Stimulated activated CD4-positive, alpha-beta T cell treated with anti-CD3 and anti-CD28 coated beads, Interleukin-1b, Interleukin-23, amount 100 ng/mL, for 4 hours (primary cell): ENCODE measurements around the gene ADGRE2.

ENCODE experiments used
- DNase-seq, 2 donors: peaks; one replicate each; pipeline ENCODE4 v3.0.0-alpha.2; 2020; ENCODE audit warnings: low read depth in 2 of 2

ADGRE2 gene

DNA sequence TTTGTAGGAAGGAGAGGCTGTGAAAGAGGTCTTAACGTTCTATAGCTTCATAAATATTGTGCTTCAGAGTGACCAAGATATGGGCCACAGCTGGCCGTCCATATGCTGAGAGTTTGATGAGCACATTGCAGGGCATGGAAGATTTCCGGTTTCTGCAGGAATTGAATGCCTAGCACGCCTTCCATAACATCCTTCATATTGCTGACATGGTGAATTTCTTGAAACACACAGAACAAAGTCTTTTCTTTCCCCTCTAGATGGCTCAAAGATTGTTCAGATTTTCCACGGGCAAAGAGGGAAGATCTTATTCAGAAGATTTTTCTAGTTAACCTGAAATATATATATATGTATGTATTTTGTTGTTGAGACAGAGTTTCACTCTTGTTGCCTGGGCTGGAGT is 42.4 kb downstream of the ADGRE2 start:
- DNase-seq, result no peak

DNA sequence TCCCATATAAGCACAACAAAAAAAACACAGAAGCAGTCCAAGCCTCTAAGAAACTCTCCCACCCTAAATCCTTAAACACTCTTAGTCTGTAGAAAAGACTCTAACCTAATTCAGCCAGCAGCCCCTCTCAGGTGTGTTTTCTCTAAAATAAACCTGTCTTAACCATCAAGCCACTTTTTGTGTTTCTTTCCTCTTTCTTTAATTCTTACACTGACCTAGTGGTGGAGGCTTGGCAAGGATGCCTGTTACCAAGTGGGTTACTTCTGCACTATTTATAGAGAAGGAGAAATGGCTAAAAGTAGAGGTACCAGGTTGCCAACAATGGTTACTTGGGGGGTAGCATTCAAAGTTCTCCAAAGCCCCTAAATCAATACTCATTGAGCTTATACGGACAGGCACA is 44.8 kb downstream of the ADGRE2 start:
- no peak for DNase-seq

DNA sequence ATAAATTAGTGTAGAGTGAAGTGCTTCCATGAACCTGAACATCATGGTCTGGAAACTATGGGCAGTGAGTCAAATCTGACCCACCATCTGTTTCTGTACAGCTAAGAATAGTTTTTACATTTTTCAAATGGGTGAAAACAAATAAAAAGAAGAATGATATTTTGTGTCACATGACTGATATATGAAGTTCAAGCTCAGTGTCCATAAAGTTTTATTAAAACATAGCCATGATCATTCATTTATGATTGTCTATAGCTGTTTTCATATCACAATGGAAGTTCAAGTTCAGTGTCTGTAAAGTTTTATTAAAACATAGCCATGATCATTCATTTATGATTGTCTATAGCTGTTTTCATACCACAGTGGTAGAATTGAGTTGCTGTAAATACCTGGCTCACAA is 45.9 kb downstream of the ADGRE2 start:
- DNase-seq, result no peak

DNA sequence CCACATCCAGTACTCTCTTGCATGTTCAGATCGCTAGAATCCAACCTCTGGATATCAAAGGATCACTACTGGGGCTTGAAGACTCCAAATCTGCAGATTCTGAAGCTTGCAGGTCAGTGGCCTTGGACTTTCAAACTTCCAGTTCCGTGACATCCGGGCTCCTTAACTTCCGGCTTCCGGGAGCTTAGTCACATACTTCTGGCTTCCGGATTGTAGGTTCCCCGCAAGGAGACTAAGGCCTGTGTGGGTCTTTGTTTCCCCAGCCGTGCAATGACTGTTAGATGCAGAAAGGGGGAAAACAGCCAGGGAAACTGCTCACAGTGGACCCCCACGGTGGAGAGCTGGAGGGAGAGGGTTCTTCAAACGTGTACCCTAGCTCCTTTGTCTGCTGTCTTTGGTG is 47.2 kb downstream of the ADGRE2 start:
- no peak for DNase-seq

DNA sequence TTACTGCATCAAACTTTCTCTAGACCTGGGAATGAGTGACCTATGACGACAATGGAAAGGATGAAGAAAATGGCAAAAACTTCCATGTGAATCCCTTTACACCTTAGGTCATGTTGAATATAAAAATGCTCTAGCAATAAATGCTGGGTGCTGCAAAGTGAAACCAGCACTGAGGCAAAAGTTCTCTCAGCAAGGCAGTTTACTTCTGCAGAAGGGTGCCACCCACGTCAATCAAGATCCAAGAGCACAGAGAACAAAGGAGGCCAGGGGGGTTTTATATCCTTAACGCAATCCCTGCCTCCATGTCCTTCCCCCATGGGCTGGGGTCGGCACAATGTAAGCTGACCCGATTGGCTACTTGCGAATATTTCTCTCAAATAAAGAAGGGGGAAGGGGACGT is 49.8 kb downstream of the ADGRE2 start:
- DNase-seq, result no peak

DNA sequence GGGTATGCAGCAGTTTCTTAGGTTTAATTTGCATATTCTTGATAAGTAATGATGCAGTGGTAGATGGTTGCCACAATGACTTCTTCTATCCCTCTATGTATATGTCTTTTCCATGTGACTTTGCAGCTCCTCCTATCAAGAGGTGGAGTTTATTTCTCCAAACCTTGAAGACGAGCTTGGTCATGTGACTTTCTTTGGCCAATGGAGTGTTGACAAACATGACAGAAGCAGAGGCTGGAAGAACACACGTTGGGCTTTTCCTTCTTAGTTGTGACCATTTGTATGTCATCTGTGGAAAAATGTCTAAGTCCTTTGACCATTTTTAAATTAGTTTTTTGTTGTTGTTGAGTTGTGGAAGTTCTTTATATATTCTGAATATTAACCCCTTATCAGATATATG is 56.2 kb downstream of the ADGRE2 start:
- DNase-seq, result no peak

DNA sequence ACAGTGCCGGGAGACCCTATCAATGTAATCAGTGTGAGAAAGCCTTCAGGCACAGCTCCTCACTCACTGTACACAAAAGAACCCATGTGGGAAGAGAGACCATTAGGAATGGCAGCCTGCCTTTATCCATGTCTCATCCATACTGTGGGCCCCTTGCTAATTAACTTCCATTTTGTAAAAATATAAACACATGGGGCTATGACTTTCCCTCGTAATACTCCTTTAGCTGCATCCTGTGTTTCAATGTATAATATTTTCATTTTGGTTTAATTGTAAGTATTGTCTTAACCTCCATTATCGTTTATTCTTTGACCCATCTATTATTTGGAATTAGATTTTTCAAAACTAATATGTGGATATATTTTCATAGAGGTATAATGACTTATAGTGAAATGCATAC is 59.2 kb downstream of the ADGRE2 start:
- DNase-seq, result no peak

DNA sequence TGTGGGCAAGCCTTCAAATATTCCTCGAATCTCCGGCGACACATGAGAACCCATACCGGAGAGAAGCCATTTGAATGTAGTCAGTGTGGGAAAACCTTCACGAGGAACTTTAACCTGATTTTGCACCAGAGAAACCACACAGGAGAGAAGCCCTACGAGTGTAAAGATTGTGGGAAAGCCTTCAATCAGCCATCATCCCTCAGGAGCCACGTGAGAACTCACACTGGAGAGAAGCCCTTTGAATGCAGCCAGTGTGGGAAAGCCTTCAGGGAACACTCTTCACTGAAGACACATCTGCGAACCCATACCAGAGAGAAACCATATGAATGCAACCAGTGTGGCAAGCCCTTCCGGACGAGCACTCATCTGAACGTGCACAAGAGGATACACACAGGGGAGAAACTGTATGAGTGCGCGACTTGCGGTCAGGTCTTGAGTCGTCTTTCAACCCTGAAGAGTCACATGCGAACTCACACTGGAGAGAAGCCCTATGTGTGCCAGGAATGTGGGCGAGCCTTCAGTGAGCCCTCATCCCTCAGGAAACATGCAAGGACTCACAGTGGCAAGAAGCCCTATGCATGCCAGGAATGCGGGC is 59.7 kb downstream of the ADGRE2 start:
- DNase-seq, result no peak

DNA sequence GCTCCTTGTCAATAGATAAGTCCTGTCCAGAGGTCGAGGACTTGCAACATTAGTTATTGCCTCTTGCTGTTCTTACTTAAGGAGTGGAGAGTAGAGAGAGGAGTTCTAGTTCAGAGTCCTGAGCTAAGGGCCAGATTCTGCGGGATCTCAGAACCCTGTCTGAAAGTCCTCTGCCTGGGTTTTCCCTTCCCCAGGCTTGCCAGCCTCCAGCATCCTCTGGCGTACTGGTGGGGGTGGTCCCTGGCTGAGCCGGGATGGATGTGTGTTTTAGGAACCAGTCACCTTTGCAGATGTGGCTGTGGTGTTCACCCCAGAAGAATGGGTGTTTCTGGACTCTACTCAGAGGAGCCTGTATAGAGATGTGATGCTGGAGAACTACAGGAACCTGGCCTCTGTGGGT is 62.5 kb downstream of the ADGRE2 start:
- DNase-seq, result no peak

DNA sequence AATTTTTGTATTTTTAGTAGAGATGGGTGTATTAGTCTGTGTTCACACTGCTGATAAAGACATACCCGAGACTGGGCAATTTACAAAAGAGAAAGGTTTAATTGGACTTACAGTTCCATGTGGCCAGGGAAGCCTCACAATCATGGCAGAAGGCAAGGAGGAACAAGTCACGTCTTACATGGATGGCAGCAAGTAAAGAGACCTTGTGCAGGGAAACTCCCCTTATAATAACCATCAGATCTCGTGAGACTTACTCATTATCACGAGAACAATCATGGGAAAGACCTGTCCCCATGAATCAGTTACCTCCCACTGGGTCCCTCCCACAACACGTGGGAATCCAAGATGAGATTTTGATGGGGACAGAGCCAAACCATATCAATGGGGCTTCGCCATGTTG is 73.9 kb downstream of the ADGRE2 start:
- DNase-seq, result no peak

DNA sequence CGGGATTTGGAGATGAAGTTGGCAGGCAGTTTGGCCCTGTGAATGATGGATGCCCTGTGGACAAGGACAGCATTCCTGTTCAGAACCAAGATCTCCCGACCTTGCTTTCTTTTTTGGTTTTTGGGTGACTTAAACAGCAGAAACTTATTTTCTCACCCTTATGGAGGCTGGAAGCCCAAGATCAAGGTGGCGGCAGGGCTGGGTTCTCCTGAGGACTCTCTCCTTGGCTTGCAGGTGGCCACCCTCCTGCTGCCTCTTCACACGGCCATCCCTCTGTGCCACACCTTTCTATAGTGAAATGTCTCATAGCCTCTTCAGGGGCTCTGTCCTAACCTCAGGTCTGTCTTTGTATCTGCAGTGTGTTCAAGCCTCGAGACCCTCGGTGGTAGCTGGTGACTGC is 74.5 kb downstream of the ADGRE2 start:
- DNase-seq, result no peak

DNA sequence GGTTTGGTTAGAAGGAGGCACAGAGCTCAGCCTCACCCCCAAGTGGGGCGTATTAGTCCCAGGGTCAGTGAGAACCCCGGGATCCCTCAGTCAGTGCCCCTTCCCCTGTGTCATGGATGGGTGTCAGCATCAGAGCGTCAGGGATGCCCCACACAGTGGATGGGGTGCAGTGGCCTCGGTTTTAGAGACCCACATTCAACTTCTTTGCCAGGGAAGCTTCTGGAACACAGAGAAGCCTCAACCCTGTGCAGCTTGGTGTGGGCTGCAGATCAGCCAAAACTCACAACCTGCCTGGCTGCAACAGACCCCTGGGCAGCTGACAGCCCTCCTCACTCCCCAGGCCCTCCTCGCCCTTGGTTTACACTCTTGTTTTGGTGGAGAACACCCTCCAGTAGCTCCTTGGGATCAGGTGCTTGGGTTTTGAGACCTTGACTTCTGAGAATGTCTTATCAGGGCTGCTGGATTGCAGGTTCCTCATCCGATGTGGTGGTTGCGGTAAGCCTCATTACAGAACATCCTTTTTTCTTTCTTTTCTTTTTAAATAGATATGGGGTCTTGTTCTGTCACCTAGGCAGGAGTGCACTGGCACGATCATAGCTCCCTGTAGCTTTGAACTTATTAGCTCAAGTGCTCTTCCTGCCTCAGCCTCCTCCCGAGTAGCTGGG is 77.5 kb downstream of the ADGRE2 start:
- no peak for DNase-seq

DNA sequence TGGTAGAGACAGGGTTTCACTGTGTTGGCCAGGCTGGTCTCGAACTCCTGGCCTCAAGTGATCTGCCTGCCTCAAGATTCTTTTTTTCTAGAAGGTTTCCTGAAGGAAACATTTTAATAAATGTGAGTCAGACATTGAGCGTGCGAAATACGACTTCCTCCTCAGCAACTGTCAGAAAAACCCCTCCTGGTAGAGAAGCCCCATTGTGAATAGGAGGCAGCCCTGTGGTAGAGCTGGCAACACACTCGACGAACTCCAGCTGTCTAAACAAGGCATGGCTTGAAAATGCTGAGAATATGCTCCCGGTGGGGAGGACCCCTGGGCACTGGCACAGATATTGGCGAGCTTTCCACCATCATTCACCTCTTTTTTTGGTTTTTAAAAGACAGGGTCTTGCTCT is 78.7 kb downstream of the ADGRE2 start:
- DNase-seq, result no peak

DNA sequence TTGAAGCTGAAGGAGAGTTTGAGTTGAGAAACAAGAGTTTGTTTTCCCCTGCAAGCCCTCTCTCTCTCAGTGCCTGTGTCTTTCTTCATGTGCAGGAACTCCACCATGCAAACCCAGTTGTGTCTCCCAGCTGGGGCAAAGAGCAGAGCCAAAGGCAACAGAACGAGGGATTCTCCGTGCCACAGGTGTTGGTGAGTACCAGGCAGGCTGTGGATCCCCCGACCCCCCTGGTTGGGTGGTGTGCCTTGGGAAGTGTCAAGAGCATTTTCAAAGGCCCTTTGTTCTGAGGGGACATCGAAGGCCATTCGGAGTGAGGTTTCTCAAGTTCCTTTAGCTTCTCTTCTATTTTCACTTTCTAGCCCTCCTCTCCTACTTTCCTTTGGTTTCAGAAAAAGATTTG is 82.9 kb downstream of the ADGRE2 start:
- DNase-seq, result no peak

DNA sequence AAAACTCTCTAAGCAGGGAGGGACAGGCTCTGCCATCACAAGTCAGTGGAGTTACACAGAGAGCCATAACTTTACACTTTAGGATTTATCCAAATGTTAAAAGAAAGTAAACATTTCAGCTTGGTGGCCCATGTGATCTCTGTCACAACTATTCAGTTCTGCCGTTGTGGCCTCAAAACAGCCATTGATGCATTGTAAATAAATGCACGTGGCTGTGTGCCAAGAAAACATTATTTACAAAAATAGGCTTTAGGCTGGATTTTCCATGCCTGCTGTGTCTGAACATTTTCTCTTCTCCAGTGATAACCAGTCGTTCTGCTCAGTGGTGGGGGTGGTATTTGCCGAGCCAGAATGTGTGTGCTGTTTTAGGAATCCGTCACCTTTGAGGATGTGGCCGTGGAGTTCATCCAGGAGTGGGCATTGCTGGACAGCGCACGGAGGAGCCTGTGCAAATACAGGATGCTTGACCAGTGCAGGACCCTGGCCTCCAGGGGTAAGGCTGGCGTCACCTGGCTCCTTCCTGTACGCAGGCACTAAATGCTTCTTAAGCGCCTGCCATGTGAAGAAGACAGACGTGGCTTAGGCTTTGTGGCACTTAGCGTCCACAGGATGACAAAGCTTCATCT is 83.6 kb downstream of the ADGRE2 start:
- DNase-seq, result no peak

DNA sequence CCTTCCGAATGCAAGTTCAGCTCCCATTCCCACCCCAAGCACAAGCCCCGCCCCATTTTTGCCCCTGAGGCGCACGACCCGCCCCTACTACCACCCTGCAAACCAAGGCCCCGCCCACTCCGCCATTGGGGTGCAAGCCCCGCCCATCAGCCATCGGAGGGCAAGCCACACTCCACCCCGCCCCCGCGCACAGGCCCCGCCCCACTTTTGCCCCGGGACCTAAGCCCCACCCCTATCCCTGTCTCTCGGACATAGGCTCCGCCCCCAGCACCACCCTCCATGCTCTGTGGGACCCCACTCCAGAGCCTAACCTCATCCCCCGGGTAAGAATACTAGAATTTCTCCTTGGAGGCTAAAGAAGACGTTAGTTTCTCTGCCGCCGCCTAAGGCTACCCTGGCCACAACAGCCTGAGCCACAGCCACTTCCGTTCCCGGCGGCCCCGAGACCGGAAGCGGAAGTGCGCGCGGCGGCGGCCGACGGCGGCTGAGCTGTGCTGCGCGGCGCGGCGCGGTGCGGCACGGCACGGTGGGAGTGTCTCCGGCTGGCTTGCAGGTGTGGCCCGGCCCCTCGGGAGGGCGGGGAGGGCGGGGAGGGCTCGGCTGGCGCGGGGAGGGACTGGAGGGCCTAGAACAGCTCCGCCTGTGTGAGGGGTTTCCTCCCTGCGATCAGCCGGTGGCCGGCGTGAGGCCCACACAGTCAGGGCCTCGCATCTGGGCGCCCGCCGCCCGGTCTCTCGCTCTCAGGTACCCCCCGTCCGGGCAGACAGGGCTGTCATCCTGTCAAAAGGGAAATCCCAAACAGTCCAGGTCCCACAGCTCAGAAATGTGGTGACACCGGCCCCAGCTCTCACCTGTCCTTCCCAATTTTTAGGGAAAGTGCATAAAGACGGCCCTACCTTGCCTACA is 88.5 kb downstream of the ADGRE2 start, which contains the start of gene ZNF333:
ZNF333 (plus strand) TSS at position 451 of the 906 bp plus-strand sequence. CDS start 3,444 bp downstream, outside the sequence.
- DNase-seq, result peak; percentile 99 to 100

DNA sequence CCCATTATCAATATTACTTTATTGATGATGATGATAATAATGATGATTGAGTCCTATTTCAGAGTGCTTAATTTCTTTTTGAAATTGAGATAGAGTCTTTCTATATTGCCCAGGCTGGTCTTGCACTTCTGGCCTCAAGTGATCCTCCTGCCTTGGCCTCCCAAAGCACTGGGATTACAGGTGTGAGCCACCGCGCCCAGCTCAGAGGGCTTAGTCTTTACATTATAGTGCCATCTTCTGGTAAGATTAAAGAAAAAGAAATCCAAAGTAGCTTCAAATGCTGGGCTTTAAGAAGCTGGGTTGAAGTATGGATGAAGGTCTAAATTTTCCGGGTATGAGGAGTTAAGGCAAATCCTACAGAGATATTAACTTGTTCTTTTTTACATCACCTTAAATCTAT is 91.9 kb downstream of the ADGRE2 start:
- peak in 1 of 2 donors; percentile 15 for DNase-seq

DNA sequence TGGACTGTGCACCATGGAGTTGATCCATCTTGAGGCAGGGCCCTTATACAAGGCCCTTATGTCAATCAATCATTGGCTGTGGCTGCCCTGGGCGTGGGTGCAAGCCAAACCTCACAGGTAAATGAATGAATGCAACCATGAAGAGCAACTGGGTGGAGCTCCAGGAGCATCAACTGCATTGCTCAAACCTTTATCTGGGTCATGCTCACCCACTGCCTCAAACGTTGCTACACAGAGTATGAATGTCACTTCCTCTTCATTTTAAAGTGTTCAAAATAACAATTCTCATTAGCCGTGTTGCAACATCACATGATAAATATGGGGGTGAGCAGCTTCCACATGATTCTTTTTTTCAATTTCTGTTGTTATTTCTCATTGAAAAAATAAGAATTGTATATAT is 94.9 kb downstream of the ADGRE2 start:
- DNase-seq, result no peak
